Muscle layer of colon (tissue), 2 donors: ENCODE results near the gene PMS1.

Experiments
- H3K27ac ChIP-seq: one replicate; pipeline ENCODE4 v1.7.0; 2013; ENCODE audit warnings: low read depth, mild to moderate bottlenecking, low read length, moderate library complexity
- H3K27me3 ChIP-seq, 2 donors: one replicate each; pipeline ENCODE4 v1.7.0; 2013; ENCODE audit warnings: low read length in 2 of 2, mild to moderate bottlenecking in 2 of 2; ENCODE audit not compliant: insufficient read depth in 2 of 2, control insufficient read depth in 1 of 2
- H3K36me3 ChIP-seq: one replicate; pipeline ENCODE4 v1.7.0; 2013; ENCODE audit warnings: mild to moderate bottlenecking, low read length; ENCODE audit not compliant: insufficient read depth
- H3K4me1 ChIP-seq: one replicate; pipeline ENCODE4 v1.7.0; 2013; ENCODE audit warnings: mild to moderate bottlenecking, low read length; ENCODE audit not compliant: insufficient read depth
- H3K4me3 ChIP-seq, 2 donors: one replicate each; pipeline ENCODE4 v1.7.0; 2013; ENCODE audit warnings: low read length in 2 of 2, low read depth in 1 of 2, mild to moderate bottlenecking in 1 of 2, moderate library complexity in 1 of 2
- H3K9ac ChIP-seq: one replicate; pipeline ENCODE4 v1.7.0; 2013; ENCODE audit warnings: low read length
- H3K9me3 ChIP-seq: one replicate; pipeline ENCODE4 v1.7.0; 2013; ENCODE audit warnings: mild to moderate bottlenecking, low read length
- donor health status: abdominal sarcoma.
- donor health status: Adenocarcinoma of cecum.

Gene PMS1

DNA sequence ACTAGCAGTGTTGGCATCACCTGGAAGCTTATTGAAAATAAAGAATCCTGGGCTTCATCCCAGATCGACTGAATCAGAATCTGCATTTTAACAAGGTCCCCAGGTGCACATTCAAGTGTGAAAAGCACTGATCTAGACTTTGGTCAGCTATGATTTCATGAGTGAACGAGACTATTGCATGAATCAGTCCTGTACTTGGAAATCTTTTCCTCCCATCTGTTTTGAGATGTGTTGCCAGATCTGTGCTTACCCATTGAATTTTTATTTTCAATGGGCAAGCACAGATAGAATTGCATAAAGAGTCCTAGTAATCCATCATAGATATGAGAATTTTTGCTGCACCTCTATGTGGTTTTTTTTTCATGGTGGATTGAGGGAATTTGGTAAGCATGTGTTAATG is 64.0 kb downstream of the PMS1 start:
- no peaks in the 10 kb centered on the region for H3K4me1 ChIP-seq
- H3K4me3 ChIP-seq, result no peak overlapping the region
- H3K9me3 ChIP-seq, result no peaks in the 10 kb centered on the region
- no peak overlapping the region for H3K27ac ChIP-seq
- no peak overlapping the region for H3K9ac ChIP-seq
- H3K27me3 ChIP-seq, result no peaks in the 10 kb centered on the region
- no peaks in the 10 kb centered on the region for H3K36me3 ChIP-seq

GRCh38 chr2:189849550-189849949 is 65.3 kb downstream of the PMS1 start:
- Histone ChIP-seq H3K27ac (no peak overlapping the region), H3K27me3 (no peaks in the 10 kb centered on the region), H3K4me1 (no peaks in the 10 kb centered on the region), H3K36me3 (no peaks in the 10 kb centered on the region), H3K9ac (no peak overlapping the region), H3K4me3 (no peak overlapping the region), H3K9me3 (no peaks in the 10 kb centered on the region)

- Histone ChIP-seq H3K9ac (no peak overlapping the region), H3K36me3 (no peaks in the 10 kb centered on the region), H3K4me1 (no peaks in the 10 kb centered on the region), H3K9me3 (no peaks in the 10 kb centered on the region), H3K27ac (no peak overlapping the region), H3K27me3 (no peaks in the 10 kb centered on the region), H3K4me3 (no peak overlapping the region)
Measured at GRCh38 chr2:189851174-189851826, 67.0 kb downstream of the PMS1 start.

GRCh38 chr2:189854187-189854586 is 69.9 kb downstream of the PMS1 start:
- Histone ChIP-seq H3K27ac (no peak overlapping the region), H3K36me3 (no peaks in the 10 kb centered on the region), H3K9ac (no peak overlapping the region), H3K4me1 (no peaks in the 10 kb centered on the region), H3K9me3 (no peaks in the 10 kb centered on the region), H3K4me3 (no peak overlapping the region), H3K27me3 (no peaks in the 10 kb centered on the region)

DNA sequence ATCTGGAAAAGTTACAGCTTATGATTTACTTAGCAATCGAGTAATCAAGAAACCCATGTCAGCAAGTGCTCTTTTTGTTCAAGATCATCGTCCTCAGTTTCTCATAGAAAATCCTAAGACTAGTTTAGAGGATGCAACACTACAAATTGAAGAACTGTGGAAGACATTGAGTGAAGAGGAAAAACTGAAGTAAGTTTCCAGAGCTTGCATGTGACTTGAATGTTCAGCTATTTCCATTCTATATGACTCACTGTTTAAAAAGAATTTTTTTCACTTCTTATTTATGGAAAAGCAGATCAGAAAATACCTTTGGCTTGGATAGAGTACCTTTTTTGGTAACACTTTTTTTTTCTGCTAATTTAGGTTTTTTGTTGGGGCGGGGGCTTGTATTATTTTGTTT is 70.7 kb downstream of the PMS1 start:
- H3K9ac ChIP-seq, result no peak overlapping the region
- H3K27ac ChIP-seq, result no peak overlapping the region
- no peaks in the 10 kb centered on the region for H3K4me1 ChIP-seq
- no peaks in the 10 kb centered on the region for H3K36me3 ChIP-seq
- H3K27me3 ChIP-seq, result no peaks in the 10 kb centered on the region
- no peak overlapping the region for H3K4me3 ChIP-seq
- no peaks in the 10 kb centered on the region for H3K9me3 ChIP-seq

GRCh38 chr2:189858291-189858690 is 74.0 kb downstream of the PMS1 start:
- H3K9me3 ChIP-seq, result no peaks in the 10 kb centered on the region
- no peaks in the 10 kb centered on the region for H3K27me3 ChIP-seq
- H3K9ac ChIP-seq, result no peak overlapping the region
- no peak overlapping the region for H3K27ac ChIP-seq
- no peaks in the 10 kb centered on the region for H3K36me3 ChIP-seq
- no peak overlapping the region for H3K4me3 ChIP-seq
- no peaks in the 10 kb centered on the region for H3K4me1 ChIP-seq

DNA sequence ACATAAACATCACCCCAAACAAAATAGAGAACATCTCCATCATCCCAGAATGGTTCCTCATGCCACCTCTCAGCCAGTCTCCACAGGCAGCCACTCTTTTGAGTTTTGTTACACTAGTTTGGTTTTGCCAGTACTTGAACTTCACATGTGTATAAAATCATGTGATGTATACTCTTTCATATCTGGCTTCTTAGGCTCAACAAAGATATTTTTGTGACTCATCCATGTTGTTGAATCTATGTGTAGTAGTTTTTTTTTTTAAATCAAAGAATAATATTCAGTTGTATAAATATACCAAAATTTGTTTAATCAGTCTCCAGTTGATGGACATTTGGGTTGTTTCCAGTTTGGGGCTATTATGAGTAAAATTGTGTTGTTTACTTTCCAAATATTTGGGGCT is 75.9 kb downstream of the PMS1 start:
- H3K4me3 ChIP-seq, result no peak overlapping the region

GRCh38 chr2:189862751-189863150 is 78.5 kb downstream of the PMS1 start:
- no peak overlapping the region for H3K9ac ChIP-seq
- peaks cover 8% of the 10 kb centered on the region for H3K36me3 ChIP-seq
- H3K4me3 ChIP-seq, result no peak overlapping the region
- H3K4me1 ChIP-seq, result no peaks in the 10 kb centered on the region
- H3K9me3 ChIP-seq, result no peaks in the 10 kb centered on the region
- no peaks in the 10 kb centered on the region for H3K27me3 ChIP-seq
- no peak overlapping the region for H3K27ac ChIP-seq

More for the DNA sequence above, 75.9 kb downstream of the PMS1 start:
- Histone ChIP-seq H3K4me1 (no peaks in the 10 kb centered on the region), H3K36me3 (no peaks in the 10 kb centered on the region), H3K27me3 (no peaks in the 10 kb centered on the region), H3K9ac (no peak overlapping the region), H3K9me3 (no peaks in the 10 kb centered on the region), H3K27ac (no peak overlapping the region)

GRCh38 chr2:189865826-189866225 is 81.6 kb downstream of the PMS1 start:
- Histone ChIP-seq H3K4me1 (no peaks in the 10 kb centered on the region), H3K36me3 (peaks cover 8% of the 10 kb centered on the region), H3K9me3 (no peaks in the 10 kb centered on the region), H3K27ac (no peak overlapping the region), H3K4me3 (no peak overlapping the region), H3K27me3 (no peaks in the 10 kb centered on the region), H3K9ac (no peak overlapping the region)

DNA sequence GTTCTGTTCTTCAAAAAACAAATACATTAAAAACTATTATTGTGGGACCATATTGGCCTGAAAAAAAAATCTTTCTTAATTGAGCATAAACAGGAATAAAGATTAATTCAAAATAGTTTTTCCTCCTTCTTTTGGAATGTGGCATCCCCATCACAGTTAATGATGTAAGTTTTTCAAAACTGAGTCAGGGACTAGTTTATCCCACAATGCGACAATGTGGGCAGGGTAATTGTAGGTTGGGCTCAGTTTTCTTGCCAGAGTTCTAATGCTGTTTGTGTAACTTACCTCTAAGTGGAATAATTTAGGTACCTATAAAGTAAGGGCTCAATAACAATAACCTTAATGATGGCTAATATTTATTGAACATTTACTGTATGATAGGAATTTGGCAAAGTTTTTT is 82.0 kb downstream of the PMS1 start:
- Histone ChIP-seq H3K27me3 (no peaks in the 10 kb centered on the region), H3K9ac (no peak overlapping the region), H3K4me3 (no peak overlapping the region), H3K4me1 (no peaks in the 10 kb centered on the region), H3K9me3 (no peaks in the 10 kb centered on the region), H3K27ac (no peak overlapping the region), H3K36me3 (peaks cover 8% of the 10 kb centered on the region)

DNA sequence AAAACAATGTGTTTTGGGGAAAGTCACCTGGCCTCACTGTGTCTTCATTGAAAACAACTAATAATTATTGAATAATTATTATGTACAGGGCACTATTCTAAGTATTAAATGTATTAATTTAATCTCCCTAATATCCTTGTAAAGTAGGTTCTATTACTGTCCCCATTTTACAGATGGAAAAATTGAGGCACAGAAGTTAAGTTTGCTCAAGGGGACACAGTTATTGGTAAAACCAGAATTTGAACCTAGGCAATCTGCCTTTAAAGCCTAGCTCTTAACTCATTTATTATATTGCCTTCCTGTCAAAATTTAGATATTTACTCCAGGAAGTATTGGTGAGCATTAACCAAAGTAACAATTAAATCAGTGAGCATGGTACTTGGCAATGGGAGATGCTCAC is 84.6 kb downstream of the PMS1 start:
- H3K9ac ChIP-seq, result no peak overlapping the region
- H3K27ac ChIP-seq, result no peak overlapping the region
- H3K4me1 ChIP-seq, result no peaks in the 10 kb centered on the region
- H3K9me3 ChIP-seq, result no peaks in the 10 kb centered on the region
- H3K36me3 ChIP-seq, result peaks cover 8% of the 10 kb centered on the region
- H3K4me3 ChIP-seq, result no peak overlapping the region
- H3K27me3 ChIP-seq, result no peaks in the 10 kb centered on the region

DNA sequence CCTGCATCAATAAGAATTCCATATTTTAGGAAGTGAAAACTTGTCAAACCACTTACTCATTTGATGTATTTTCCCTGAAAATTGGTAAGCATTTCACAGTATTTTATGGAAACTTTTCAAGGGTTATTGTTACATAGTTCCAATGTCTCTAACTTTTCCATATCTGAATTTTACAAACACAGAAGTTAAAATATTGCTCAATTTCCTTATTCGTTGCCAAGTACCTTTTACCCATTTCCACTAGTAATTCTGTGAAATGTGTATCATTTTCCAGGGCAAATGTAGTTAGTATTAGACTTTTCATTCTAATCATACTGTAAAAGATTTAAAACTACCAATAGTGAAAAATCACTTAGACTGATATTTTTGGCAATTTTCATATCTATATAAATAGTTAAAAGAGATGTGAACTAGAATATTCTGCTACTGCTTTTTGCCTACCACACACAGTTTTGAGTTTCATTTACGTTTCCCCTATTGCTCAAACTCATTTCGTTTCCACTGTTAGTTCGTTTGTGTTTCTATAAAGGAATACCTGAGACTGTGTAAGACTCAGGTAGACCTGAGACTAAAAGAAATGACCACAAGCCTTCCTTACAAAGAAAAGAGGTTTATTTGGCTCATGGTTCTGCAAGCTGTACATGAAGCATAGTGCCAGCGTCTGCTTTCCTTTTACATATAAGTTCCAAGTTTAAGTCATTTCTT is 86.3 kb downstream of the PMS1 start:
- Histone ChIP-seq H3K9me3 (no peaks in the 10 kb centered on the region), H3K36me3 (peaks cover 8% of the 10 kb centered on the region), H3K4me3 (no peak overlapping the region), H3K9ac (no peak overlapping the region), H3K27me3 (no peaks in the 10 kb centered on the region), H3K27ac (no peak overlapping the region), H3K4me1 (no peaks in the 10 kb centered on the region)
